B cell (primary cell): ENCODE measurements around the gene GABRG3. TPM values are rescaled to one million over a fixed set of nuclear protein-coding genes. Genes with fewer than 3 reads are reported as not detected.

Experiments used
- ATAC-seq: fragments of 200-7000 bp; cut with Tn5 transposase; one replicate; pipeline ENCODE4 v1.10.0; 2021; ENCODE audit warnings: low read depth, mild to moderate bottlenecking, moderate number of reproducible peaks, moderate library complexity
- CTCF ChIA-PET: fragments of 350-600 bp; sonication (Branson Sonifier 250); formaldehyde crosslinking; loops from one replicate; lab custom pipeline; 2021; ENCODE audit warnings: antibody characterized with exemption, inconsistent platforms; lab: Charles Lee
- POLR2A ChIA-PET: fragments of 350-600 bp; sonication (Branson Sonifier 250); formaldehyde crosslinking; loops from one replicate; lab custom pipeline; 2021; ENCODE audit warnings: antibody characterized with exemption; lab: Charles Lee
- DNase-seq: peaks from one replicate; pipeline ENCODE4 v3.0.0; 2013
- H2AFZ ChIP-seq: 2 replicates; pipeline ENCODE4 v1.6.1; 2012; ENCODE audit warnings: mild to moderate bottlenecking, low read depth, low read length; ENCODE audit not compliant: insufficient read depth, poor library complexity, severe bottlenecking
- H3K27ac ChIP-seq, 2 donors: 1 replicate in 1 of 2; 2 replicates in 1 of 2; pipeline ENCODE4 v1.5.1; 2012 to 2013; ENCODE audit warnings: low read length in 2 of 2, mild to moderate bottlenecking in 2 of 2, moderate library complexity in 1 of 2
- H3K27me3 ChIP-seq, 4 experiments: fragments of 200-600 bp in 1 of 4; sonication (generic) in 1 of 4; replicated peaks in 1 of 4; 1 replicate in 2 of 4; 2 replicates in 2 of 4; pipeline versions ENCODE4 v1.6.1 to v1.7.0; 2013 to 2016; ENCODE audit warnings: low read length in 3 of 4, mild to moderate bottlenecking in 2 of 4, mixed read lengths in 1 of 4, moderate library complexity in 1 of 4; ENCODE audit not compliant: insufficient read depth in 4 of 4, control insufficient read depth in 3 of 4; ENCODE audit errors: control extremely low read depth in 1 of 4
- H3K36me3 ChIP-seq, 2 experiments: replicated peaks in 1 of 2; 1 replicate in 1 of 2; 2 replicates in 1 of 2; pipeline versions ENCODE4 v1.6.1 to v1.7.1; 2013; ENCODE audit warnings: low read length in 1 of 2; ENCODE audit not compliant: insufficient read depth in 2 of 2, control insufficient read depth in 1 of 2; ENCODE audit errors: control extremely low read depth in 1 of 2, extremely low read depth in 1 of 2
- H3K4me1 ChIP-seq, 2 donors: fragments of 200-600 bp in 1 of 2; sonication (generic) in 1 of 2; 1 replicate in 1 of 2; 2 replicates in 1 of 2; pipeline versions ENCODE4 v1.5.1 to v1.6.1; 2013 to 2017; ENCODE audit warnings: low read length in 2 of 2; ENCODE audit not compliant: control insufficient read depth in 2 of 2, insufficient read depth in 2 of 2
- H3K4me2 ChIP-seq: replicated peaks from 2 replicates; pipeline ENCODE3; 2012; ENCODE audit warnings: mild to moderate bottlenecking, low read depth, low read length; ENCODE audit not compliant: poor library complexity, severe bottlenecking
- H3K4me3 ChIP-seq, 5 experiments: fragments of 200-600 bp in 1 of 5; sonication (generic) in 1 of 5; 1 replicate in 3 of 5; 2 replicates in 2 of 5; pipeline versions ENCODE4 v1.5.1 to v1.7.0; 2011 to 2016; ENCODE audit warnings: low read length in 4 of 5, mild to moderate bottlenecking in 4 of 5, low read depth in 2 of 5, control low read depth in 1 of 5, moderate library complexity in 1 of 5; ENCODE audit not compliant: insufficient read depth in 1 of 5; ENCODE audit errors: control extremely low read depth in 1 of 5, extremely low read depth in 1 of 5
- H3K79me2 ChIP-seq: fragments of 200-600 bp; sonication (generic); one replicate; pipeline ENCODE4 v1.6.0; 2016; ENCODE audit warnings: low read length; ENCODE audit not compliant: control insufficient read depth, insufficient read depth
- H3K9ac ChIP-seq: fragments of 200-600 bp; sonication (generic); 2 replicates; pipeline ENCODE4 v1.6.1; 2017; ENCODE audit warnings: mild to moderate bottlenecking, low read length, moderate library complexity
- H3K9me3 ChIP-seq, 3 donors: one replicate each; pipeline versions ENCODE4 v1.6.1 to v1.7.1; 2013; ENCODE audit warnings: low read length in 2 of 3; ENCODE audit not compliant: control insufficient read depth in 2 of 3, insufficient read depth in 1 of 3; ENCODE audit errors: control extremely low read depth in 1 of 3
- H4K20me1 ChIP-seq: 2 replicates; pipeline ENCODE4 v1.6.0; 2012; ENCODE audit warnings: mild to moderate bottlenecking, low read length; ENCODE audit not compliant: insufficient read depth, control insufficient read depth, poor library complexity, severe bottlenecking
- H3K27ac Mint-ChIP-seq: one replicate; pipeline ENCODE4 v1.8.0; 2021; ENCODE audit warnings: mixed read lengths
- H3K27me3 Mint-ChIP-seq: one replicate; pipeline ENCODE4 v1.8.0; 2021; ENCODE audit warnings: mixed read lengths
- H3K4me1 Mint-ChIP-seq: one replicate; pipeline ENCODE4 v1.8.0; 2021; ENCODE audit warnings: mixed read lengths
- H3K4me3 Mint-ChIP-seq: one replicate; pipeline ENCODE4 v1.8.0; 2021; ENCODE audit warnings: mixed read lengths
- H3K9me3 Mint-ChIP-seq: one replicate; pipeline ENCODE4 v1.8.0; 2022; ENCODE audit warnings: mixed read lengths; ENCODE audit not compliant: insufficient read depth
- EZH2 ChIP-seq: IDR thresholded peaks from 2 replicates; pipeline ENCODE4 v1.6.1; 2012; ENCODE audit warnings: borderline replicate concordance, low read depth, mild to moderate bottlenecking, moderate library complexity, low read length; ENCODE audit not compliant: insufficient read depth, poor library complexity, severe bottlenecking
- WGBS: methylation state at CpG from one replicate; pipeline ENCODE4 v1.1.5; 2013; ENCODE audit warnings: missing lambda C conversion rate; ENCODE audit not compliant: insufficient coverage; 5-methylcytosine and 5-hydroxymethylcytosine counted together
- intact Hi-C: fragments of 100-400 bp; cut with micrococcal nuclease; formaldehyde crosslinking; loops from one replicate; pipeline ENCODE4 v1.10.0; 2022
- polyA plus RNA-seq: library from polyadenylated mRNA; depleted of rRNA; stranded (reverse); fragments of >200 nt; gene quantifications from 2 replicates; pipeline ENCODE4 v1.2.3, GENCODE V29; 2012
- total RNA-seq, 2 donors: library from RNA; stranded (reverse); fragments of 120-200 nt in 1 of 2; gene quantifications; 1 replicate in 1 of 2; 2 replicates in 1 of 2; pipeline versions ENCODE4 v1.2.3 to v1.2.4, GENCODE V29; 2013 to 2022
- TF ChIP-seq, protein P1 (sequence below): fragments of 200-600 bp; IDR thresholded peaks from one replicate; pipeline ENCODE4 v1.8.0; 2022; ENCODE audit warnings: antibody characterized with exemption, mild to moderate bottlenecking

The GABRG3 gene
- total and polyA plus RNA-seq, 2 donors (not counting 1 experiment from before 2014, with no cell fraction given): not detected

DNA sequence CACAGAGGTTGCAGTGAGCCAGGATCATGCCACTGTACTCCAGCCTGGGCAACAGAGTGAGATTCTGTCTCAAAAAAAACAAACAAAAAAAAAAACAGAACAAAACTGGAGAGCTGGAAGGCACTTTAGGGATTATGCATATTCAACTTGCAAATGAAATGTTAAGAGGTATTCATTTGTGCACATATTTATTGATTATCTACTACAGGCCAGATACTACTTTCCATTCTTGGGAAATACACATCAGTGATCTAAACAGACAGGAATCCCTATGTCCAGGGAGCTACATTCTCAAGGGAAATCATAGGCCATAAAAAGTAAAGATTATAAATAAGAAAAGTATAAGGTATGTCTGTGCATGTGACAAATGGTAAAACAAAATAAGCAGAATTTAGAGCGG lies 322.6 kb downstream of the GABRG3 start:
- Mint-ChIP-seq H3K4me3 (no peak overlapping the region), H3K27me3 (no peaks in the 10 kb centered on the region)
- no peaks in the 10 kb centered on the region for H3K4me1 ChIP-seq

DNA sequence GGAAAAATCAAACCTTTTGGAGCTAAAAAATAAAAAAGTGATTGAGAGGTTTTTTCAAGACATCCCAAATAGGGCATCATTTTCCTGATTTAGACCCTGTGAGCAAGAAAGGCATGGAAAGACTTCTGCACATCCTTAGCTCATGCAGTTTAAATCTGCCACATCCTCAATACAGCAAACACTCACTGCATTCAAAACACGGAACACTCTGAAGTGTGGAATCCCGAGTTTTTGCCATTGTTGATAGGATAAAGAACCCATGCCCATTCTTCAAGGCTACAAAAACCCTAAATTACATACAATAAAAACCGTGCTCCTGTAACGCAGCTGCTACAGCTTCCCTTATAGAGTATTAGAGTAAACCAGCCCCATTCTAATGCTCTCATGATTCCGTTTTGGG lies 346.8 kb downstream of the GABRG3 start:
- Histone ChIP-seq H4K20me1 (no peaks in the 10 kb centered on the region), H3K27ac (no peak overlapping the region), H3K4me1 (no peaks in the 10 kb centered on the region), H3K9ac (no peak overlapping the region), H3K27me3 (no peaks in the 10 kb centered on the region), H3K79me2 (no peaks in the 10 kb centered on the region), H3K4me2 (no peak overlapping the region), H3K9me3 (peaks cover 0 to 6% (median 0%) of the 10 kb centered on the region in 3 donors), H3K36me3 (no peaks in the 10 kb centered on the region), H3K4me3 (no peak overlapping the region), H2AFZ (no peak overlapping the region)
- no CpG with 5 or more reads among the region's 5 CpGs for WGBS
- no peak for ATAC-seq
- H3K27me3 Mint-ChIP-seq: no peaks in the 10 kb centered on the region
- POLR2A ChIA-PET: no interaction called here
- no peak overlapping the region for H3K4me3 Mint-ChIP-seq
- TF ChIP-seq, protein P1, sequence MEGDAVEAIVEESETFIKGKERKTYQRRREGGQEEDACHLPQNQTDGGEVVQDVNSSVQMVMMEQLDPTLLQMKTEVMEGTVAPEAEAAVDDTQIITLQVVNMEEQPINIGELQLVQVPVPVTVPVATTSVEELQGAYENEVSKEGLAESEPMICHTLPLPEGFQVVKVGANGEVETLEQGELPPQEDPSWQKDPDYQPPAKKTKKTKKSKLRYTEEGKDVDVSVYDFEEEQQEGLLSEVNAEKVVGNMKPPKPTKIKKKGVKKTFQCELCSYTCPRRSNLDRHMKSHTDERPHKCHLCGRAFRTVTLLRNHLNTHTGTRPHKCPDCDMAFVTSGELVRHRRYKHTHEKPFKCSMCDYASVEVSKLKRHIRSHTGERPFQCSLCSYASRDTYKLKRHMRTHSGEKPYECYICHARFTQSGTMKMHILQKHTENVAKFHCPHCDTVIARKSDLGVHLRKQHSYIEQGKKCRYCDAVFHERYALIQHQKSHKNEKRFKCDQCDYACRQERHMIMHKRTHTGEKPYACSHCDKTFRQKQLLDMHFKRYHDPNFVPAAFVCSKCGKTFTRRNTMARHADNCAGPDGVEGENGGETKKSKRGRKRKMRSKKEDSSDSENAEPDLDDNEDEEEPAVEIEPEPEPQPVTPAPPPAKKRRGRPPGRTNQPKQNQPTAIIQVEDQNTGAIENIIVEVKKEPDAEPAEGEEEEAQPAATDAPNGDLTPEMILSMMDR: no peak
- TF ChIP-seq EZH2: no peak
- H3K27ac Mint-ChIP-seq: no peak overlapping the region
- no peaks in the 10 kb centered on the region for H3K4me1 Mint-ChIP-seq
- intact Hi-C loops: no loop called here
- no peak for DNase-seq
- CTCF ChIA-PET: no interaction called here
- H3K9me3 Mint-ChIP-seq: peaks cover 4% of the 10 kb centered on the region

More for the DNA sequence above, 322.6 kb downstream of the GABRG3 start:
- no peak for ATAC-seq
- no peaks in the 10 kb centered on the region for H3K27me3 ChIP-seq
- H3K79me2 ChIP-seq: no peaks in the 10 kb centered on the region
- Mint-ChIP-seq H3K9me3 (peaks cover 2% of the 10 kb centered on the region), H3K4me1 (no peaks in the 10 kb centered on the region), H3K27ac (no peak overlapping the region)
- H2AFZ ChIP-seq: no peak overlapping the region
- CTCF ChIA-PET: no interaction called here
- no peak overlapping the region for H3K4me2 ChIP-seq
- intact Hi-C loops: no loop called here
- H3K4me3 ChIP-seq: no peak overlapping the region
- no peak for DNase-seq
- H3K9me3 ChIP-seq: no peaks in the 10 kb centered on the region
- no peak overlapping the region for H3K27ac ChIP-seq
- H3K9ac ChIP-seq: no peak overlapping the region
- 88% methylated on average over 1 of the region's 1 CpG for WGBS
- no peaks in the 10 kb centered on the region for H3K36me3 ChIP-seq
- POLR2A ChIA-PET: no interaction called here
- no peak for TF ChIP-seq EZH2
- TF ChIP-seq, protein P1: no peak
- H4K20me1 ChIP-seq: no peaks in the 10 kb centered on the region
